HG03196 (cell line): ENCODE data around the gene SIN3B.
"Not testable (repeated sequence)": the region's sequence is repeated elsewhere in the genome, so short reads cannot be mapped to it uniquely, and the experiment has no call there.

Source experiments
- ATAC-seq: cut with Tn5 transposase; IDR thresholded peaks from one replicate; pipeline ENCODE4 v1.9.1; 2021; ENCODE audit not compliant: unreplicated experiment

Gene SIN3B, protein sequence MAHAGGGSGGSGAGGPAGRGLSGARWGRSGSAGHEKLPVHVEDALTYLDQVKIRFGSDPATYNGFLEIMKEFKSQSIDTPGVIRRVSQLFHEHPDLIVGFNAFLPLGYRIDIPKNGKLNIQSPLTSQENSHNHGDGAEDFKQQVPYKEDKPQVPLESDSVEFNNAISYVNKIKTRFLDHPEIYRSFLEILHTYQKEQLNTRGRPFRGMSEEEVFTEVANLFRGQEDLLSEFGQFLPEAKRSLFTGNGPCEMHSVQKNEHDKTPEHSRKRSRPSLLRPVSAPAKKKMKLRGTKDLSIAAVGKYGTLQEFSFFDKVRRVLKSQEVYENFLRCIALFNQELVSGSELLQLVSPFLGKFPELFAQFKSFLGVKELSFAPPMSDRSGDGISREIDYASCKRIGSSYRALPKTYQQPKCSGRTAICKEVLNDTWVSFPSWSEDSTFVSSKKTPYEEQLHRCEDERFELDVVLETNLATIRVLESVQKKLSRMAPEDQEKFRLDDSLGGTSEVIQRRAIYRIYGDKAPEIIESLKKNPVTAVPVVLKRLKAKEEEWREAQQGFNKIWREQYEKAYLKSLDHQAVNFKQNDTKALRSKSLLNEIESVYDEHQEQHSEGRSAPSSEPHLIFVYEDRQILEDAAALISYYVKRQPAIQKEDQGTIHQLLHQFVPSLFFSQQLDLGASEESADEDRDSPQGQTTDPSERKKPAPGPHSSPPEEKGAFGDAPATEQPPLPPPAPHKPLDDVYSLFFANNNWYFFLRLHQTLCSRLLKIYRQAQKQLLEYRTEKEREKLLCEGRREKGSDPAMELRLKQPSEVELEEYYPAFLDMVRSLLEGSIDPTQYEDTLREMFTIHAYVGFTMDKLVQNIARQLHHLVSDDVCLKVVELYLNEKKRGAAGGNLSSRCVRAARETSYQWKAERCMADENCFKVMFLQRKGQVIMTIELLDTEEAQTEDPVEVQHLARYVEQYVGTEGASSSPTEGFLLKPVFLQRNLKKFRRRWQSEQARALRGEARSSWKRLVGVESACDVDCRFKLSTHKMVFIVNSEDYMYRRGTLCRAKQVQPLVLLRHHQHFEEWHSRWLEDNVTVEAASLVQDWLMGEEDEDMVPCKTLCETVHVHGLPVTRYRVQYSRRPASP

DNA sequence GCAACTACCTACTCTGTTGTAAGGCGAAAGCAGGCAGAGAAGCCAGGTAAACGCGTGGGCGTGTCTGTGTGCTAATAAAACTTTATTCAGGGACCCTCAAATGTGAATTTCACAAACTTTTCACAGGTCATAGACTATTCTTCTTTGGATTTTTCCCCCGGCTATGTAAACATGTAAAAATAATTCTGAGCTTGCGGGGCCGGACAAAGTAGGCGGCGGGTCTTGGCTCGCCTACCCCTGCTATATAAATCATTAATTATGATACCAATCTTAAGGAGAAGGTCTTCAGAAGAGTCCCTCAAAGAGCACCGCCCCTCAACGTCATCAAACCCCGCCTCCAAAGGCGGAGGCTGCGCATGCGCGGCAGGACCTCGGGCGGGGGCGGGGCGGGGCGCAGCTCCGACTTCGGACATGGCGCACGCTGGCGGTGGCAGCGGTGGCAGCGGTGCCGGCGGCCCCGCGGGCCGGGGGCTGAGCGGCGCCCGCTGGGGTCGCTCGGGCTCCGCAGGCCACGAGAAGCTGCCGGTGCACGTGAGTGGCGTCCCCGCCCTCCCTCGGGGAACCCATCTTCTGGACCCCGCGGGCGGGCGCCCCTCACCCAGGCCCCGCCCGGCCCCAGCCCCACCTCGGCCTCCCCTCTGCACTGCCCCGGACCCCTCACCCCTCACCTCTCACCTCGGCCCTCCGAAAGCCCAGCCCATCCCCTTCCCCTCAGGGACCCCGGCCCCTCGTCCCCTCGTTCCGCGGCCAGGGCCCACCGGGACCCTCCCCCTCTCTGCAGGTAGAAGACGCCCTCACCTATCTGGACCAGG, at the start of gene SIN3B:
Gene SIN3B, plus strand, starts transcription at position 389 of the 812 bp plus-strand sequence. Its CDS starts 23 bp downstream, at position 412.
- peak; percentile 69 for ATAC-seq

DNA sequence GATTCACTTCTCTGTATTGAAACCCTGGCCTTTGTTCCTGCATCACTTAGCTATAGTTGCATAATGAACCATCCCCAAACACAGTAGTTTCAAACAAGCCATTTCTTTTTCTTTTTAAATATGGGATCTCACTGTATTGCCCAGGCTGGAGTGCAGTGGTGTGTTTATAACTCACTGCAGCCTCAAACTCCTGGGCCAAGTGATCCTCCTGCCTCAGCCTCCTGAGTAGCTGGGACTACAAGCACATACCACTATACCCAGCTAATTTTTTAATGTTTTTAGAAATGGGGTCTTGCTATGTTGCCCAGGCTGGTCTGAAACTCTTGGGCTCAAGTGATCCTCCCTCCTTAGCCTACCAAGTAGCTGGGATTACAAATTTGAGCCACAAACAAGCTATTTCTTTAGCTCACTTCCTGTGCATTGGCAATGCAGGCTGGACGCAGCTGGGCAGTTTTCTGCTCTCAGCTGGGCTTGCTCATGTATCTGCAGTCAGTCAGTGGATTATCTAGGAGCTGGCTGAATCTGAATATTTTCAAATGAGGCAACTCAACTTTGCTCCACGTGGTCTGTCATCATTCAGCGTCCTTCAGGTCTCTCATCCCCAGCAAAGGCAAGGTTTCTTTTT, 49.5 kb upstream of the SIN3B start:
- ATAC-seq = no peak

DNA sequence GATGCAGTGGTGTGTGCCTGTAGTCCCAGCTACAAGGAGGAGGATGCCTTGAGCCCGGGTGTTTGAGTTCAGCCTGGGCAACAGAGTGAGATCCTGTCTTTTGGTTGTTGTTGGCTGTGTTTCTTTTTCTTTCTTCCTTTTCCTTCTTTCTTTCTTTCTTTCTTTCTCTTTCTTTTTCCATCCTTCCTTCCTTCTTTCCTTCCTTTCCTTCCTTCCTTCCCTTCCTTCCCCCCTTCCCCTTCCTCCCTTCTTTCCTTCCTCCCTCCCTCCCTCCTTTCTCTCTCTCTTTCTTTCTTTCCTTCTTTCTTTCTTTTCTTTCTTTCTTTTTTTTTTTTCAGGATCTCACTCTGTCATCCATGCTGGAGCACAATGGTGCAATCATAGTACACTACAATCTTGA, 46.5 kb upstream of the SIN3B start:
- ATAC-seq = no peak

DNA sequence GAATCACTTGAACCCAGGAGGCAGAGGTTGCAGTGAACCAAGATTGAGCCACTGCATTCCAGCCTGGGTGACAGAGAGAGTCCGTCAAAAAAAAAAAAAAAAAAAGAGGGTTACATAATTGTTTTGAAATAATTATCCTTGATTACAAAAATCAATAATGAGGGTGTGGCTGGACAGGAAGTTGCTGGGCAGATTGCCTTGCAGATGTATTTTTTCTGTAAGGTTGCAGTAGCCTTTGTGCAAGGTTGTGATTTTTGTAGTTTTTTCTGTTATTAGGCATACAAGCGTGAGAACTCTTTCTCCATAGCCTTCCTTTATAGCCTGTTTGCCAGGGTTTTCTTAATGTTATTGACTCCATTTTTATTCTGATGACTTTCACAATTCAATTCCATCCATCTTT, 40.7 kb upstream of the SIN3B start:
- ATAC-seq = no peak

DNA sequence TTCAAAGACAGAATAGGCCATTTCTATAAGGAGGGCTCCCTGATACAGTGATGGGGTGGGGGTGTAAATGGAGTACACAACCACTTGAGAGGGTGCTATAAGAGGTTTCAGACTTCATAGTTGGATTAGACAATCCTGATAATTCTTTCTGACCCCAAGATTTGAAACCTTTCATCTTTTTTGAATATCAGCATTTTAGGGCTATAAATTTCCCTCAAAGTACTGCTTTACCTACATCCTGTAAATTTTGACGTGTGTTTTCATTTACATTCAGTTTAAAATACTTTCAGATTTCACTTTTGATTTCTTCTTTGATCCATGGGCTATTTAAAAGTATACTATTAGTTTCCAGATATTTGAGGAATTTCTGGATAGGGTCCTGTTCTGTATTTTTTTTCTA, 40.0 kb upstream of the SIN3B start:
- ATAC-seq = no peak

DNA sequence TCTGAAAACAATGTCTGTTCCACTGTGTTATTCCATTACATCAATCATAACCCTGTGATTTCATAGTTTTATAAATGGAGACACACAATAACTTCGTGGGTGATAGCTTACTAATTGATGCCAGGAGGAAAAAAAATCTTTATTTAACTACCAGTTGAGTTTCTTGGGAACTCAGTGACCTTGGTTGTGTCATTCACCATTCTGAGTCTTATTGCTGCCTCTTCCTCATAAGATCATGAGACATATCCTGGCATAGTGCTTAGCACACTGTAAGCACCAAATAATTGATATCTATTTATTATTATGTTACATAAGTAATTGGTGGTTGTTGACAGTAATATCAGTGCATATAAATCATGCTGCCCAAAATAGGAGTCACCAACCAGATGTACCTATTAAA, 39.1 kb upstream of the SIN3B start:
- ATAC-seq = no peak

DNA sequence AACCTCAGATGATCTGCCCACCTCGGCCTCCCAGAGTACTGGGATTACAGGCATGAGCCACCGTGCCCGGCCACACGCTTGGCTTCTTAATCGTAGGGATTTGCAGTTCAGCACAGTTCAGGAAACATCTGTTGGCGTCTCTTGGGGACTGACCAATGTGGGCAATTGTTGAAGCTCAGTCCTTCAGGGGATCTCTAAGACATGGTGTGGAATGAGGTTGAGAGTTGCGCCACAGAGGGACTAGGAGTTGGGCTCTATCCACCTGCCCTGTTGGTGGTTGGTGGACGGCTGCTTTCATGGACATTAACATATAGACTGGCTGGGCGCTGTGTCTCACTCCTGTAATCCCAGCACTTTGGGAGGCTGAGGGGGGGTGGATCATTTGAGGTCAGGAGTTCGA, 37.3 kb upstream of the SIN3B start:
- ATAC-seq = no peak

DNA sequence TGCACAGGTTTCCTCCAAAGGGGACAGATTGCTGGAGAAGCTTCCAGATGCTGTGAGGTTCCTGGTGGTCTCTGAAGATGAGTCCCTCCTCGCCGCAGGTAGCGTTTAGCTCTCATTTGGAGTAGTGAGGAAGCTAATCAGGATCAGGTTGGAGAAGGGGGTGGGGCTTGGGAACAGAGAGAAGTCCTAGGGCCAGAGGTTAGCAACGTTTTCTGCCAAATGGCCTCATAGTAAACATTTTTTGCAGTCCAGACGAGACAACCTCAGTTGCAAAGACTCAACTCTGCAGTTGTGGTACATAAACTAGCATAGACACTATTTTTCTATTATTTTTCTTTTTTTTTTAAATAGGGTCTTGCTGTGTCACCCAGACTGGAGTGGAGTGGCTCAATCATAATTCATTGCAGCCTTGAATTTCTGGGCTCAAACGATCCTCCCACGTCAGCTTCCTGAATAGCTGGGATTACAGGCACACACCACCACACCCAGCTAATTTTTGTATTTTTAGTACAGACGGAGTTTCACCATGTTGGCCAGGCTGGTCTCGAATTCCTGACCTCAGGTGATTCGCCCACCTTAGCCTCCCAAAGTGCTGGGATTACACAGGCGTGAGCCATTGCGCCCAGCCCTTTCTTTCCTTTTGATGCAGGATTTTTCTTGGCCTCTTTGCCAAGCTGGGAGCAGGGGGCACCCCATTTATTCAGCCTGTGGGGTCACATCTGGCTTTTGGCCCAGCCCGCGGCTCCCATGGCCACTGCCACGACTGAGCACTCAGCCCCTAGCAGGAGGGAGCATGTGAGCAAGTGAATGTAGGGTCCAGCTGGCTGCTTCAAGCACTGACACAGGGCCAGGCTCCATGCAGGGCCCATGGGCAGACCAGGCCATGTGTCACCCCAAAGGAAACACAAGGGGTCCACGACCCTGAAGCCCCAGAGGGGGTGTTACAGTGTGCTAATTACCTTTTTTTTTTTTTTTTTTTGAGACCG, 34.4 kb upstream of the SIN3B start:
- ATAC-seq = no peak

DNA sequence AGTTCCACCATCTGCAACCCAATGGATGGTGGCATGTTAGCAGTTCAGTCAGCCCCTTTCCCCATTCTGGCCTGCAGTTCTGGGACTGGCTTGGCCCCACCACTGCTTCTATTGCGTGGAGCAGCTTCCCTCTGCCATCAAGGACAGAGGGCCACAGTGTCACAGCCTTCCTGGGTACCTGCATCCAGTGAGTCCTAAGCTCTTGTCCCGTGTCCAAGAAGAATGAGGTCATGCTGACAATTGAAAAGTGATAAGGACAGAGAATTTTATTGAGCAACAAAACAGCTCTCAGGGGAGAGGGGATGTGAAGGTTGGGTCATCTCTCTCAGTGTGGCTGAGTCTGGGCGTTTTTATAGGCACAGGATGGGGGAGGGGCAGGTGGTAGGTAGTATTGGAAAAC, 33.5 kb upstream of the SIN3B start:
- ATAC-seq = no peak

DNA sequence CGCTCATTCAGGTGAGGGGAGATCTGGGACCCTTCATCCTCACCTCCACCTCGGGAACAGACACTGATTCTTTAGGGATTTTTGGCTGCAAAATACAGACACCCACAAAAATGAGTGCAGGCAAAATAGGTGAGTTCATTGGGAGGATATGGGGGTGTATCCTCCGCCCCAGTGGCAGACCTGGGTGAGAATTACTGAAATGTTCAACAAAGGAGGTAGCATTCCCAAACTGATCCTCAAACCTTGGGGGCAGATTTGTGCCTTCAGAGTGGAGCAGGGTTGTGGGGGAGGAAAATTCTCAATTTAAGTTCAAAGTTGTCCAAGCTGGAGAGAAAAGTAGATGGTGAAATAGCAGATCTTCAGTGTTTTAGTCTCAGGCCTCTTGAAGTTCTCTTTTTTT, 31.3 kb upstream of the SIN3B start:
- ATAC-seq = no peak

DNA sequence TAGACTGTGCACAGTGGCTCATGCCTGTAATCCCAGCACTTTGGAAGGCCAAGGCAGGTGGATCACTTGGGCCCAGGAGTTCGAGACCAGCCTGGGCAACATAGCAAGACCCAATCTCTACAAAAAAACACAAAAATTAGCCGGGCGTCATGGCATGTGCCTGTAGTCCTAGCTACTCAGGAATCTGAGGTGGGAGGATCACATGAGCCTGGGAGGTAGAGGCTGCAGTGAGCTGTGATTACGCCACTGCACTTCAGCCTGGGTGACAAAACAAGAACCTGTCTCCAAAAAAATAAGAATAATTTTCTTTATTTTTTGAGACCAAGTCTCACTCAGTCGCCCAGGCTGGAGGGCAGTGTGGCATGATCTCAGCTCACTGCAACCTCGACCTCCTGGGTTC, 30.9 kb upstream of the SIN3B start:
- not testable (repeated sequence) for ATAC-seq

DNA sequence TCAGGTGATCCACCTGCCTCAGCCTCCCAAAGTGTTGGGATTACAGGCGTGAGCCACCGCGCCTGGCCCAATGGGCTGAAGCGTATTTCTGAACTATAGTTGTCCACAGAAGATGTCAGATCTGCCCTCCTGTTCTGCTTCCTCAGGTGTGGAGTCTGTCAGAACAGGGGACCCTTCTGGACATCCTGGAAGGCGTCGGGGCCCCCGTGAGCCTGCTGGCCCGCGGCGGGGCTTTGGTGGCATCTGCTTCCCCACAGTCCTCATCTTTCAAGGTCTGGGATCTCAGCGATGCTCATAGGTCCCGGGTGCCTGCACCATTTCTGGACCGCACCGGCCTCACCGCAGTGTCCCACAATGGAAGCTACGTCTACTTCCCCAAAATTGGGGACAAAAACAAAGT, 29.5 kb upstream of the SIN3B start:
- ATAC-seq = no peak

DNA sequence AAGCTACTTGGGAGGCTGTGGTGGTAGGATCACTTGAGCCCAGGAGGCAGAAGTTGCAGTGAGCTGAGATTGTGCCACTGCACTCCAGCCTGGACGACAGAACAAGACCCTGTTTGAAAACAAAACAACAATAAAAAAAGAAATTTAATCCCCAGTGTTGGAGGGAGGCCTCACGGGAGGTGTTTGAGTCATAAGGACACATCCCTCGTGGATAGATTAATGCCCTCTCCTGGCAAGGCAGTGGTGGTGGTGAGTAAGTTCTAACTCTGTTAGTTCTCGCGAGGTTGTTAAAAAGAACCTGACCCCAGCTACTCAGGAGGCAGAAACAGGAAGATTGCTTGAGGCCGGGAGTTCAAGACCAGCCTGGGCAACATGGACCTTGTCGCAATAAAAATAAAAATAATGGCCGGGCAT, 27.6 kb upstream of the SIN3B start:
- ATAC-seq = no peak

DNA sequence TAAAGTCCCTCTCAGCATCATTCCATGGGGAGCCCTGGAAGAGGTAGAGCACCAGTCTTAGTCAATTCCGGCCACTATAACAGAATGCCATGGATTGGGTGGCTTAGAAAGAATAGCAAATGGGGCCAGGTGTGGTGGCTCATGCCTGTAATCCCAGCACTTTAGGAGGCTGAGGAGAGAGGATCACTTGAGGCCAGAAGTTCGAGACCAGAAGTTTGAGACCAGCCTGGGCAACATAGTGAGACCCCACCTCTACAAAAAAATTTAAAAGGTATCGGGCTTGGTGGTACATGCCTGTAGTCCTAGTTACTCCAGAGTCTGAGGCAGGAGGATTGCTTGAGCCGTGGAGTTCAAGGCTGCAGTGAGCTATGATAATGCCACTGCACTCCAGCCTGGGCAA, 25.0 kb upstream of the SIN3B start:
- no peak for ATAC-seq

DNA sequence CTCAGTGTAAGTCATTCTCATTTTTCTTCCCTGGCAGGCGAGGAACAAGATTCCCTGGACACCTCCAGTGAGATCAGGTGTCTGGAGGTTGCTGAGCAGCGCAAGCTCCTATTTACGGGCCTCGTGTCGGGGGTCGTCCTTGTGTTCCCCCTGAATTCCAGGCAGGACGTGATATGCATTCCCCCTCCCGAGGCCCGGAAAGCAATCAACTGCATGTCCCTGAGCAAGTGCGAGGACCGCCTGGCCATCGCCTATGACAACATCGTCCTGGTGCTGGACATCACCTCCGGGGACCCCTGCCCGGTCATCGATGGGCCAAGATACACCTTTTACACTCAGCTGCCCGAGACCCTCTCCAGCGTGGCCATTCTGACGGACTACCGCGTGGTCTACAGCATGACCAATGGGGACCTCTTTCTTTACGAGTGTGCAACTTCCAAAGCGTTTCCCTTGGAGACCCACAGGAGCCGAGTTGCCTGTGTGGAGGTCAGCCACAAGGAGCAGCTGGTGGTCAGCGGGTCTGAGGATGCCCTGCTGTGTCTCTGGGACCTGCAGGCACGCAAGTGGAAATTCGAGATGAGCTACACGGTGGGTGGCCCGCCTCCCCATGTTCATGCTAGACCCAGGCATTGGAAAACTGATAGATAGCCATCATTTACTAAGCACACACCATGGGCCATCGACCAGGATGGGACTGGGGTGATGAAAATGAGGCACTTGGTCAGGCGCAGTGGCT, 21.5 kb upstream of the SIN3B start:
- ATAC-seq = no peak

DNA sequence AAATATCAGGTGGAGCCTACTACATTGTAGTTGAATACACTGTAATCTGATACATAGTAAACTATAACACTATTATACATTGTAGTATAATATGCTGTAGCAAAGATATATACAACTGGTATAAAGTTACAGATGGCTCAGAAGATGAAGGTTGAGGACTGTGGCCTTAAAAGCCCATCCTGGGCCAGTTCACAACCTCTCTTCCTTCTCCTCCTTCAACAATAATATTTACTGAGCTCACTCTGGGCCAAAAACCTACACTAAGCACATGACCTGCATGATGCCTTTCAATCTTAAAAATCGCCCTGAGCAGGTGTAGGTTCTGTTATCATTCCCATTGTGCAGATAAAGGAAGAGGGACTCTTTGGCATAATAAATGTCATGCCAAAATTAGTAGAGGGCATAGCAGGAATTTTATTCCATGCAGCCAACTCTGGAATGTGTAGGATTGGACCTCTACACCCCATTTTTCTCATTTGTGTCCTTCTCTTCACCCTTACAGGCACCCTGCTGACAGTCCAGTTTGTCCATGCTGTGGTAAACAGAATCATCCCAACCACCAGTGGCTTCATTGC, 14.6 kb upstream of the SIN3B start:
- ATAC-seq = no peak

DNA sequence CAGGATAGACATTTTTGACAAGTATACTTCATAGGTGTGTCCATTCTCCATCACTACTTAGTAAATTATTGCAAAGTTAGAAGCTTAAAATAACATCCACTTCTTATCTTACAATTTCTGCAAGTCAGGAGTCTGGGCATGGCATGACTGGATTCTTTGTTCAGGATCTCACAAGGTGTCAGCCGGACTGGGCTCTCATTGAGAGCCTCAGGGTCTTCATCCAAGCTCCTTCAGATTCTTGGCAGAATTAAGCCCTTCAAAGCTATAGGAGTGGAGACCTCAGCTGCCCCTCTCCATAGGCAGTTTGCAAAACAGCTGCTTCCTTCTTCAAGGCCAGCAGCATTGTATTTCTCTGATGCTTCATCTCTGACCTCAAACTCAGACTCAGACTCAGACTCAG, 9.1 kb upstream of the SIN3B start:
- no peak for ATAC-seq

DNA sequence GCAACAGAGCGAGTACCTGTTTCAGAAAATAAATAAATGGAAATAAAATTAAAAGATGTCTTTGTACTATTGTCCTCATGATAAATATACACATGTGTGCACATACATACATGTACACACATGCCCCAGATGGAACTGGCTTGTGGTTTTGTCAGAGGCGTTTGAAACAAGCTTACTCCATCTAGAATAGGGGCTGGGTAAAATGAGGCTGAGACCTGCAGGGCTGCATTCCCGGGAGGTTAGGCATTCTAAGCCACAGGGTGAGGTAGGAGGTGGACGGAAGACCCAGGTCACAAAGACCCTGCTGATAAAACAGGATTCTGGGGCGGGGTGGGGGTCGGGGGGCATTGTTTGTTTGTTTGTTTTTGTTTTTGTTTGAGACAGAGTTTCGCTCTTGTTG, 8.1 kb upstream of the SIN3B start:
- ATAC-seq = no peak
